GM18511 (cell line): ENCODE results near the gene TMEM196.
"Not testable (repeated sequence)": the region's sequence is repeated elsewhere in the genome, so short reads cannot be mapped to it uniquely, and the experiment has no call there.

Source experiments
- ATAC-seq: cut with Tn5 transposase; IDR thresholded peaks from one replicate; pipeline ENCODE4 v1.9.1; 2021; ENCODE audit warnings: mild to moderate bottlenecking, moderate library complexity; ENCODE audit not compliant: unreplicated experiment

Gene TMEM196

DNA sequence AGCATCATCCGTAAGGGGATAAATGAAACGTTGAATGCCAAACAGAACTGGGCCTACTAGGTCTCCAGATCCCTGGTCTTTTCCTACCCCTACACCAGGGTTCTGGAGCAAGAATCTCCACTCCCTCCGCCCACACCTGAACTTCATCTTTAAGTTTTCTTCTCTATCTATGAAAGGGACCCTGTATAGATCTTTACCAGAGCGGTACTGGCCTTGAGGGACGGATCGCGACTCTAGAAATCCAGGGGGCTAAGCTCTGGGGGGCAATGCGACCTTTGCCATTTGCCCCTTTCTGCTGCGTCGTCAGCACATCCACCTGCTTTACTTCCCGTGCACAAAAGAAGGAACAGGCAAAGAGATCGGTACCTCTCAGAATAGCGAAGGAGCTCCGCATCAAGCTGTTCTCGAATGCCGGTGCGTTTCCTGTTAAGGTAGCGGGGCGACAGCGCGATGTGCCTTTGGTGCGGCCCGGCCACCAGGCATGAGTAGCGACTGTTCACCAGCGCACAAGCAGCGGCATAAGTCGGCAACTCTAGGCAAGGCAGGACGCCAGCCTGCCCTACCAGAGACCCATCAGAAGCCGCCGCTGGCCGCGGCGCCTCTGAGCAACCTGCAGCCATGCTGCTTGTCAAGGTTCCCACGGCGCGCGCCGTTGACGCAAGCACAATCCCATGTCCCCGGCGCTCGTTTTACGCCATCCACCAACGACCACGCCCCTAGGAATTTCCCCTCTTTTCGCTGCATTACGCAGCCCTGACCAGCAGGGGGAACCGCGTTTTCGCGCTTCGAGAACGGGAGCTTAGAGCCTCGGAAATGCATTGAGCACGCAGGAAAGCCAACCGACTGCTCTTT, 64.8 kb downstream of the TMEM196 start, which contains the start of gene POLR1F:
Gene POLR1F (minus strand): TSS at position 641 of the 852 bp plus-strand sequence. CDS start 21 bp downstream, at position 620.
- peak; percentile 98 for ATAC-seq

DNA sequence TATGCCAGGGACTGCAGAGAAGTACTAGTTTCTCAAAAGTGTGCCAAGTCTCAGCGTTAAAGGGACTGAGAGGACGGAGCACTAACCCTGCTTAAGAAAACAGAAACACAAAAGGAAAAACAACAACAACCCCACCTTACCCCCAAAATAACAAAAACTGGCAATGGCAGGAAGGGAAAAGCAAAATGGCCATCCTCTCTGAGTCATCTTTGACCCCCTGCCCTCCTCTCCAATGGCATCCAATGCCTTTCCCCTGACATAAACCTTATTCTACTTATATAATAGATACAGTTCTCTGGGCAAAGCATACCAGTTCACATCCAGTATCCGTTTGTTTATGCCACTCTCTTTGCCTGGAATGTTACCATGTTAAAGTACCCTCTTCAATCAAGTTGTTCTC, 66.2 kb downstream of the TMEM196 start:
- no peak for ATAC-seq

DNA sequence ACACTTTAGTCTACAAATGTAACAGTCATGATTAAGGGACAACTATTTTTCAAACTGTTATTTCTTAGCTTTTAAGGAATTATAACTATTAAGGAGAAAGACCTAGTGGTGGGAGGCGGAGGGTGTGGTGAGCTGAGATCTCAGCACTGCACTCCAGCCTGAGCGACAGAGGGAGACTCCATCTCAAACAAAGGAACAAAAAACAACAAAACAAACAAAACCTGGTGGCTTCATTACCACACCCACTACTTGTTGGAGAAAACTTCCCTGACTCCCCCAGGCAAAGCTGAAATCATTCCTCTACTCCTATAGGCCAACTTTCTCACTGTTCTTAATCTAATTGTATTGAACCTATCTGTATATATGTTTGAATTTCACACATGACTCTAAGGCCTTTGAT, 67.8 kb downstream of the TMEM196 start:
- ATAC-seq, result no peak

DNA sequence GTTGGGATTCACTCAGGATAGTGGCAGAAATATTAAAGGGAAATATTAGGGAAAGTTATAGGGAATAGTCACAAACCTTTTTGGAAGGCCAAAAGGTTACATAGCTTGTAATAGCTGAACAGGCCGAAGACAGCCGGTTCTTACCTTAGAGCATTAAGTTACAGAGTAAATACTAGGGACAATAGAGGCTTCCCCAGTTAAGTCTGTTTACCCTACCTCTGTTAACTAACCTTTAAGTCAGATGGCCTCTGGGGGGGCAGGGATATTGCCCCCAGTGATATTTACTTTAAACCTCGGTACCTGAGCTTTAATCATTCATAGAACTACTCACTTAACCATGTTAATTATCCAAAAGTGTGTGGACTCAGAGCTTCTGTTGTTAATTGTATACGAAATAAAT, 71.9 kb downstream of the TMEM196 start:
- ATAC-seq, result no peak

DNA sequence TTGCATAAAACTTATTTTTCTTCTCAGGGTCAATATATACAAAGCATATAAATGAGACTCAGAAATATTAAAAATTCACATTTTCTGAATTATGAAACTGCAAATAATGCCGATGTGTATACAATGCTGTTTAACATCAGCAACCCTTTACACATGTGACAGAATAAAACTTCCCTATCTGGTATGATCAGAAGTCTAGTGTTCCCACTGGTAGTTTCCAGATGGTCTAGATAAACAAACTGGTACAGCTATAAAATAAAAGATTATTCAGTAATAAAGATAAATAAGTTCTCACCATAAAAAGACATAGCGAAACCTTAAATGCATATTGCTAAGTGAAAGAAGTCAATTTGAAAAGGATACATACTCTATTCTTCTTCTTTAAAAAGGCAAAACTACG, 72.5 kb downstream of the TMEM196 start:
- ATAC-seq, result no peak

DNA sequence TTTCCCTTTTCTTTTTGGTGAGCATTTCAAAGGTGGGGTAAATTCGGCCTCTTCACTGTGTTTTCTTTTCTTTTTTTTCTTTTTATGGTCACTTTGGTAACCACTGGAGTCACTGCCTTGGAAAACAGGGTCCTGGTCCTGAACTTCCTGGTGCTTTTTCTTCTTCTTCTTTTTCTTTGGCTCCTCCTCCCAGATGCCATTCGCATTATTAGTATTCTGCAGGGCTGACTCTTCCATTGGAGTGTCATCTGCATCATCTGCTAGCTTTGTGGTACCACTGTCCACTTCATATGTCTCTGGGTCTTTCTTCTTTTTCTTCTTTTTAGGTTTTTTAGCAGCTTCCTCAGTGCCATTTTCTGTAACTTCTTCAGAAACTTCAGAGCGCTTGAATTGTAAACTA, 75.1 kb downstream of the TMEM196 start:
- ATAC-seq, result no peak

DNA sequence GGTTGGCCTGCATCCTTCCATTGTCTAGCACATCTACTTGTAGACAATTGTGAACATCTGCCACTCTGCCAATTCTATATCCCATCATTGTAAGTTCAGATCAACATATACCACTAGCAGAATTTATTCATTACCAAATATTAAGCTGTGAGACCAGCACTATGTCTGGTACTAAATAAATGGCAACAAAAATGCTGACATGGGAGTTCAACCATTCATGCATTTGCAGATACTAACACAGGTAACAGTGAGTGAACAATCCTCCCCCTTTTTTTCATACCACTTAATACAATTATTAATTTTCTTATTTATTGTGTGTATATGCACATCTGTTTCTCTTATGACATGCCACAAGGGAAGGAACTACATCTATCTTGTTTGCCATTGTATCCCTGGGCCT, 76.5 kb downstream of the TMEM196 start:
- ATAC-seq, result no peak

DNA sequence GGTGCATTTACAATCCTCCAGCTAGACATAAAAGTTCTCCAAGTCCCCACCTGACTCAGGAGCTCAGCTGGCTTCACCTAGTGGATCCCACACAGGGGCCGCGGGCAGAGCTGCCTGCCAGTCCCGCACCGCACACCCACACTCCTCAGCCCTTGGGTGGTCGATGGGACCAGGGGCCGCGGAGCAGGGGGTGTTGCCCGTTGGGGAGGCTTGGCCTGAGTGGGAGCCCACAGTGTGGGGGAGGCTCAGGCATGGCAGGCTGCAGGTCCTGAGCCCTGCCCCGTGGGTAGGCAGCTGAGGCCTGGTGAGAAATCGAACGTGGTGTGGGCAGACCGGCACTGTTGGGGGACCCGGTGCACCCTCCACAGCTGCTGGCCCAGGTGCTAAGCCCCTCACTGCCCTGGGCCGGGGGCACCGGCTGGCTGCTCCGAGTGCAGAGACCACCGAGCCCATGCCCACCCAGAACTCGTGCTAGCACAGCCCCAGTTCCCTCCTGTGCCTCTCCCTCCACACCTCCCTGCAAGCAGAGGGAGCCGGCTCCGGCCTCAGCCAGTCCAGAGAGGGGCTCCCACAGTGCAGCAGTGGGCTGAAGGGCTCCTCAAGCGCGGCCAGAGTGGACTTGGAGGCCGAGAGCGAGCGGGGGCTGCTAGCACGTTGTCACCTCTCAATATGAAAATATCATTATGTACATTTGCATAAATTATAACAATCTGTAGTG, 81.1 kb downstream of the TMEM196 start:
- no peak for ATAC-seq

DNA sequence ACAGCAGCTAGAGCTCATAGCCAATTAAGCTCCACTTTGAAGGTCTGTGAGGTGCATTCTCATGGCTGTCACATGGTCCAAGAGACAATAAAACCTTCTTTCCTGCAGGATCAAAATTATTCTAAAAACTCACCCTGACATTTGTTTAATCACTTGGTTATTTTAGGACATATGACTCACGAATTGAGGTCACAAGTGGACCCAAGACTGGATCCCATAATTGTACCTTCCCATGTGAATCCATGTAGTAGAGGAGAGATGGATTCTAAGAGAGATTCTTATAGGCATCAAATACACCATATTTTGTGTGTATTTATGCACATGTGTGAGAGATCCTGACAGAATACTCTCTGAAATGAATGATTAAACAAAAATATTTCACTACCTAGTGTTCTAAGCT, 82.7 kb downstream of the TMEM196 start:
- ATAC-seq, result no peak

DNA sequence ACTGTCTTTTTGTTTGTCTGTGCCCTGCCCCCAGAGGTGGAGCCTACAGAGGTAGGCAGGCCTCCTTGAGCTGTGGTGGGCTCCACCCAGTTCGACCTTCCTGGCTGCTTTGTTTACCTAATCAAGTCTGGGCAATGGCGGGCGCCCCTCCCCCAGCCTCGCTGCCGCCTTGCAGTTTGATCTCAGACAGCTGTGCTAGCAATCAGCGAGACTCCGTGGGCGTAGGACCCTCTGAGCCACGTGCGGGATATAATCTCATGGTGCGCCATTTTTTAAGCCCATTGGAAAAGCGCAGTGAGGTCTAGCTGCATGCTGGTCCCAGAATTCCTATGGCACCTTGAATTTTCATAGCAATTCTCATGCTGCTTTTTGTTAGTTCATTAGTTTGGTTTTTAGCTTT, 84.3 kb downstream of the TMEM196 start:
- ATAC-seq, result not testable (repeated sequence)

DNA sequence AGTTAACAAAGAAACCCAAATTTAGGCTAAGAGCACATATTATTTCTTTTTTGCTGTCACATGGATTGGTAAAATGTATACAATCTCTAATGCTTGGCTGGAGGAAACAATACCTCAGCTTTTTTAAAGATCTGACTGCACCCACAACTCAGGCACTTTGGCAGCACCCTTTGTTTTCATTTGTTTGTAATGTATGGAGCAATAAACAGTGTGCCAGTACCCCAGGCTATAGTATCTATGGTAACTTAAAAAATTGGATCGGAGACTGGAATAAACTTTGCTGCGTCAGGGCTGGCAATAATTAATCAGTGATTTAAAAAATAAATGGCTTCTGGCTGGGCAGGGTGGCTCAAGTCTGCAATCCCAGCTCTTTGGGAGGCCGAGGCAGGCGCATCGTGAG, 91.8 kb downstream of the TMEM196 start:
- ATAC-seq, result no peak

DNA sequence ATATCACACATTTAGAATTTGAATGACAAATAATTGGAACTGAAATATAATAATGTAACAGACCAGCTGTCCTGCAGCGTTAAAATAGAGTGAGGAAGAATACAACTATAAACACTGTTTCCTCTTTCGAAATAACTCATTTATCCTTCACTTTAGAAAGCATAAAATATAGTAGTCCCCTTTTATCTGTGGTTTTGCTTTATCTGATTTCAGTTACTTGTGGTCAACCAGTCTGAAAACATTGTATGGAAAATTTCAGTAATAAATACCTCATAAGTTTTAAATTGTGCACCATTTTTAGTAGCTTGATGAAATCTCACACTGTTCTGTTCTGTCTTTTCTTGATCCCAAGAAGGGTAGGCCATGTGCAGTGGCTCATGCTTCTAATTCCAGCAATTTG, 96.2 kb downstream of the TMEM196 start:
- peak; percentile 94 for ATAC-seq

DNA sequence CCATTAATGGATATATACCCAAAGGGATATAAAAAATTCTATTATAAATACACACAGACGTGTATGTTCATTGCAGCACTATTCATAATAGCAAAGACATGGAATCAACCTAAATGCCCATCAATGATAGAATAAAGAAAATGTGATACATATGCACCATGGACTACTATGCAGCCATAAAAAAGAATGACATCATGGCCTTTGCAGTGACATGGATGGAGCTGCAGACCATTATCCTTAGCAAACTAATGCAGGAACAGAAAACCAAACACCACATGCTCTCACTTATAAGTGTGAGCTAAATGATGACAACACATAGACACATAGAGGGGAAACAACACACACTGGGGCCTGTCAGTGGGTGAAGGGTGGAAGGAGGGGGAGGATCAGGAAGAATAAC, 97.6 kb downstream of the TMEM196 start:
- no peak for ATAC-seq

DNA sequence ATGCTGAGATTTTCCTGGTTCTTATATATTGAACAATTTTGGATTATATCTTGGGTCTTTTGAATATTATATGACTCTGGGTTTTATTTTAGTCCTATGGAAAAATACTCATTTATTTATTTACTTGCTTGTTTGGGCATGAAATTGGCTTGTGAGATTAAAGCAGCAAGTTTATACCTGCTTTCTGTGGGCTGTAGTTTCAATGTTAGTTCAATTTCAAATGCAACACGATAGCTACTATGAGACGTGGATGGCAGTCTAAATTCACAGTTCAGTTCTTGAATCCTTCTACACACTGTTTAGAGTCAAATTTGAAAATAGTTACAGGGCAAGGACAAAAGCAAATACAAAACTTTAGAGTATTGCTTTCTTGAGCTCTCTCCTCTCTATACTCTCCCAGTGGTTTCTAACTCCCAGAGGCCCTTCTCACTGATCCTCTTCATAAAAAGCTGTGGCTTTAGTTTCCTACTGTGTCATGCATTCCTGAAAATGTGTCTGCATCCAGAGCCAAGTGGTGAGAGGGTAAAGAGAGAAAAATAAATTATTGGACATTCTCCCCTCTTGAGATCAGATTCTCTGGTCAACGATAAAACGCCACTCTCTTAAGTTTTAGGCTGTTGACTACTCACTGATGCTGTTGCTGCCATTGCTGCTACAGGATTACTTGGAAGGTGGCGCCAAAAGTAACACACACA, 99.0 kb downstream of the TMEM196 start:
- no peak for ATAC-seq

DNA sequence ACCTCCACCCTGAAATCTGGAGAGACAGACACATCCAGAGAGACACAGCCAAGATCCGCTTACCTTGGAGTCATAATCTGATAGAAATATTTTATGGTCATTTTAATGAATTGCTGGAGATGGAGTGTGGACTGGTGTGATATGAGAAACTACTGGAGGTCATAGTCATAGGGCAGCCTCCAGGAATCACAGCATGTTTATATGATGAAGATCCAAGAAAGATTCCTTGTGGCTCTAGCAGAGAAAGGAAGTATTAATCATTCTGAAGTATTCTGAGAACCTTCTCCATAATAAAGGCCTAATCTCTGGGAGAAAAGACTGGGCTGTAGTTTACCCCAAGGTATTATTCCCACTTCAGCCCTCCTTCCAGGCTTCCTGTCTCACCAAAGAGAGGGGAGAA, 102.6 kb downstream of the TMEM196 start:
- ATAC-seq, result no peak
